ENCODE measurements around the gene MAST2.

MAST2 gene

DNA sequence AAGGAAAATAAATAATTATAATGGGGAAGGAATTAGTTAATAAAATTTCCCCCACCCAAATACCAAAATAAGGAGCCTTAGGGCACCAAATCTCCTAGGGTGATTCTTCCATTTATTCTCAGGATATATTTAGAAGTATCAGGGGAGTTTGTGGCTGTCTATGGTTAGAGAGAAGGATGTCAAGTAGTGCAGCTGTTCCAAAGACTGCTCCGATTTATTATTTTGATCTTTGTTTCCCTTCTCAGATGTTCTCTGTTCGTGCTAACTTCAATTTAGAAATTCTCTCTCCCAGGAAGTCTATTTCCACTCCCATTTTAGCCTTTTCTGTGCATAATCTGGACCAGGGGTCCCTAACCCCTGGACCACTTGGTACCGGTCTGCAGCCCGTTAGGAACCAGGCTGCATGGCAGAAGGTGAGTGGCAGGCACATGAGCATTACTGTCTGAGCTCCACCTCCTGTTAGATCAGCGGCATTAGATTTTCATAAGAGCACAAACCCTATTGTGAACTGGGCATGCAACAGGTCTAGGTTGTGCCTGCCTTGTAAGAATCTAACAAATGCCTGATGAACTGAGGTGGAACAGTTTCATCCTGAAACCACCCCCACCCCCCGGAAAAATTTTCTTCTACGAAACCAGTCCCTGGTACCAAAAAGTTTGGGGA lies 9.3 kb upstream of the MAST2 start:
- Histone ChIP-seq H3K4me3 (IDR thresholded peaks at IDR 0.05; ENCODE audit: insufficient read depth, low read depth, low read length) (no peak overlapping the region), H3K36me3 (ENCODE audit: insufficient read depth) (no peaks in the 10 kb centered on the region), H3K27me3 (ENCODE audit: insufficient read depth, low read depth) (no peaks in the 10 kb centered on the region), H2AFZ (ENCODE audit: low read depth) (no peak overlapping the region), H3K27ac (no peak overlapping the region), H3K79me2 (ENCODE audit: insufficient read depth, low read depth) (no peaks in the 10 kb centered on the region), H3K9ac (no peak overlapping the region), H3K4me1 (ENCODE audit: low read depth, poor library complexity, severe bottlenecking) (no peaks in the 10 kb centered on the region), H4K20me1 (ENCODE audit: insufficient read depth) (no peaks in the 10 kb centered on the region), H3K4me2 (no peak overlapping the region)
- TF ChIP-seq CTCF (conservative IDR thresholded peaks at IDR 0.05; ENCODE audit: low read depth, low read length): no peak

DNA sequence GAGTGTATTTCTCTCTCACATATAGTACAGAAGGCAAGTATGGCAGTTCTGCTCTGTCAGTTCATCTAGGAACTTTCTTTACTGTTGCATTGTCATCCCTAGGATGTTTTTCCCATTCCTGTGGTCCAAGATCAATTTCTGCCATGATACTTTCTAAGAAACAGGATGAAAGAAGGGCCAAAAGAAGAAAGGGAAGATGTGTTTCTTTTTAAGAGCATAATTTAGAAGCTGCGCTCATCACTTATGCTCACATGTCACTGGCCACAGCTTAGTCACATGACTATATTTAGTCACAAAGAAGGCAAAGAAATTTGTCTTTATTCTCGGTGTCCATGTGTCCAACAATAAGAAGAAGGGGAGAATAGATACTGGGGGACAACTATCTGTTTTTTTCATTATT lies 7.0 kb upstream of the MAST2 start:
- H3K36me3 ChIP-seq (ENCODE audit: insufficient read depth): no peaks in the 10 kb centered on the region
- no peaks in the 10 kb centered on the region for H3K4me1 ChIP-seq (ENCODE audit: low read depth, poor library complexity, severe bottlenecking)
- H3K4me2 ChIP-seq: no peak overlapping the region
- H3K27me3 ChIP-seq (ENCODE audit: insufficient read depth, low read depth): no peaks in the 10 kb centered on the region
- H4K20me1 ChIP-seq (ENCODE audit: insufficient read depth): no peaks in the 10 kb centered on the region
- H3K79me2 ChIP-seq (ENCODE audit: insufficient read depth, low read depth): no peaks in the 10 kb centered on the region
- H3K9ac ChIP-seq: no peak overlapping the region
- H3K4me3 ChIP-seq (IDR thresholded peaks at IDR 0.05; ENCODE audit: insufficient read depth, low read depth, low read length): no peak overlapping the region
- TF ChIP-seq CTCF (conservative IDR thresholded peaks at IDR 0.05; ENCODE audit: low read depth, low read length): no peak
- no peak overlapping the region for H2AFZ ChIP-seq (ENCODE audit: low read depth)
- H3K27ac ChIP-seq: no peak overlapping the region

GRCh38 chr1:45796946-45797345 lies 6.5 kb upstream of the MAST2 start:
- no peak for TF ChIP-seq CTCF (conservative IDR thresholded peaks at IDR 0.05; ENCODE audit: low read depth, low read length)
- Histone ChIP-seq H3K9ac (no peak overlapping the region), H3K36me3 (ENCODE audit: insufficient read depth) (no peaks in the 10 kb centered on the region), H4K20me1 (ENCODE audit: insufficient read depth) (no peaks in the 10 kb centered on the region), H3K79me2 (ENCODE audit: insufficient read depth, low read depth) (no peaks in the 10 kb centered on the region), H3K4me1 (ENCODE audit: low read depth, poor library complexity, severe bottlenecking) (peaks cover 1% of the 10 kb centered on the region), H3K4me2 (no peak overlapping the region), H3K27me3 (ENCODE audit: insufficient read depth, low read depth) (no peaks in the 10 kb centered on the region), H3K27ac (no peak overlapping the region), H2AFZ (ENCODE audit: low read depth) (no peak overlapping the region), H3K4me3 (IDR thresholded peaks at IDR 0.05; ENCODE audit: insufficient read depth, low read depth, low read length) (no peak overlapping the region)

GRCh38 chr1:45800899-45801298 lies 2.5 kb upstream of the MAST2 start:
- Histone ChIP-seq H4K20me1 (ENCODE audit: insufficient read depth) (no peaks in the 10 kb centered on the region), H3K4me3 (IDR thresholded peaks at IDR 0.05; ENCODE audit: insufficient read depth, low read depth, low read length) (no peak overlapping the region), H2AFZ (ENCODE audit: low read depth) (no peak overlapping the region), H3K9ac (no peak overlapping the region), H3K79me2 (ENCODE audit: insufficient read depth, low read depth) (peaks cover 20% of the 10 kb centered on the region; the same call in 1 of the 2 replicates), H3K27ac (no peak overlapping the region), H3K4me2 (no peak overlapping the region), H3K27me3 (ENCODE audit: insufficient read depth, low read depth) (no peaks in the 10 kb centered on the region), H3K4me1 (ENCODE audit: low read depth, poor library complexity, severe bottlenecking) (peaks cover 27% of the 10 kb centered on the region), H3K36me3 (ENCODE audit: insufficient read depth) (no peaks in the 10 kb centered on the region)
- TF ChIP-seq CTCF (conservative IDR thresholded peaks at IDR 0.05; ENCODE audit: low read depth, low read length): no peak
